Ascending aorta (tissue), 2 donors: ENCODE data around the gene SH3RF1. TPM values are rescaled to one million over a fixed set of nuclear protein-coding genes. Genes with fewer than 3 reads are reported as not detected.

Experiments used
- DNase-seq, 2 donors: peaks; one replicate each; pipeline ENCODE4 v3.0.0-alpha.2; 2019; ENCODE audit warnings: low spot score in 2 of 2
- H3K27ac ChIP-seq, 2 donors: fragments of 200-600 bp; sonication (generic); one replicate each; pipeline ENCODE4 v1.5.1; 2016 to 2017; ENCODE audit warnings: mild to moderate bottlenecking in 1 of 2
- H3K27me3 ChIP-seq: fragments of 200-600 bp; sonication (generic); one replicate; pipeline ENCODE4 v1.5.1; 2017
- H3K36me3 ChIP-seq, 2 donors: fragments of 200-600 bp; sonication (generic); one replicate each; pipeline ENCODE4 v1.5.1; 2016
- H3K4me1 ChIP-seq, 2 donors: fragments of 200-600 bp; sonication (generic); one replicate each; pipeline ENCODE4 v1.5.1; 2016 to 2017; ENCODE audit warnings: mild to moderate bottlenecking in 1 of 2
- H3K4me3 ChIP-seq, 2 donors: fragments of 200-600 bp; sonication (generic); one replicate each; pipeline ENCODE4 v1.5.1; 2016 to 2017; ENCODE audit warnings: mild to moderate bottlenecking in 1 of 2
- H3K9me3 ChIP-seq, 2 donors: fragments of 200-600 bp; sonication (generic); one replicate each; pipeline ENCODE4 v1.5.1; 2016
- intact Hi-C: fragments of 100-400 bp; cut with DNase I; formaldehyde crosslinking; loops from one replicate; pipeline ENCODE4 v1.15.1; 2023
- total RNA-seq: library from RNA; depleted of rRNA; stranded (reverse); fragments of >200 nt; gene quantifications from one replicate; pipeline ENCODE4 v1.1.0, GENCODE V29; 2016
- TF ChIP-seq, protein P1 (sequence below), 3 experiments: fragments of 200-600 bp in 2 of 3; fragments of 450-650 bp in 1 of 3; sonication (generic) in 2 of 3; IDR thresholded peaks; one replicate each; pipeline ENCODE4 v1.5.1; 2016 to 2019; ENCODE audit warnings: antibody characterized with exemption in 3 of 3, mild to moderate bottlenecking in 1 of 3, moderate library complexity in 1 of 3

Gene SH3RF1
- total RNA-seq, 1 donor from 2014 or later = 27.6 TPM

DNA sequence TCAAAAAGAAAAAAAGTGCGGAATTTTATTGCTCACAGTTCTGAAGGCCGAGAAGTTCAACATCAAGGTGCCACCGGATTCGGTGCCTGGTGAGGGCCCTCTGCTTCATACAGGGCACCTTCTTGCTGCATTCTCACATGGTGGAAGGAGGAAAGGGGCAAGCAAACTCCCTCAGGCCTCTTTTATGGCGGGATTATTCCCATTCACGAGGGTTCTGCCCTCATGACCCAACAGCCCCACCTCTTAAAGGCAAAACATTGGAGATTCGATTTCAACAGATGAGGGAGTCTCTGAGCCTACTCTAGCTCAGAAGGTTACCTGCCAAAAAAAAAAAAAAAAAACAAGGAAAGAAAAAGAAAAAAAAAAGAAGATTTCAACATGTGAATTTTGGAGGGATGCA is 196.6 kb downstream of the SH3RF1 start:
- H3K4me1 ChIP-seq = peaks cover 0 to 8% of the 10 kb centered on the region in 2 donors
- H3K27ac ChIP-seq = no peak overlapping the region
- no peaks in the 10 kb centered on the region for H3K27me3 ChIP-seq
- DNase-seq = no peak
- H3K9me3 ChIP-seq = no peaks in the 10 kb centered on the region
- no peaks in the 10 kb centered on the region for H3K36me3 ChIP-seq
- intact Hi-C loops = no loop called here
- TF ChIP-seq, protein P1, sequence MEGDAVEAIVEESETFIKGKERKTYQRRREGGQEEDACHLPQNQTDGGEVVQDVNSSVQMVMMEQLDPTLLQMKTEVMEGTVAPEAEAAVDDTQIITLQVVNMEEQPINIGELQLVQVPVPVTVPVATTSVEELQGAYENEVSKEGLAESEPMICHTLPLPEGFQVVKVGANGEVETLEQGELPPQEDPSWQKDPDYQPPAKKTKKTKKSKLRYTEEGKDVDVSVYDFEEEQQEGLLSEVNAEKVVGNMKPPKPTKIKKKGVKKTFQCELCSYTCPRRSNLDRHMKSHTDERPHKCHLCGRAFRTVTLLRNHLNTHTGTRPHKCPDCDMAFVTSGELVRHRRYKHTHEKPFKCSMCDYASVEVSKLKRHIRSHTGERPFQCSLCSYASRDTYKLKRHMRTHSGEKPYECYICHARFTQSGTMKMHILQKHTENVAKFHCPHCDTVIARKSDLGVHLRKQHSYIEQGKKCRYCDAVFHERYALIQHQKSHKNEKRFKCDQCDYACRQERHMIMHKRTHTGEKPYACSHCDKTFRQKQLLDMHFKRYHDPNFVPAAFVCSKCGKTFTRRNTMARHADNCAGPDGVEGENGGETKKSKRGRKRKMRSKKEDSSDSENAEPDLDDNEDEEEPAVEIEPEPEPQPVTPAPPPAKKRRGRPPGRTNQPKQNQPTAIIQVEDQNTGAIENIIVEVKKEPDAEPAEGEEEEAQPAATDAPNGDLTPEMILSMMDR (IDR thresholded peaks at IDR 0.05) = no peak
- no peak overlapping the region for H3K4me3 ChIP-seq

DNA sequence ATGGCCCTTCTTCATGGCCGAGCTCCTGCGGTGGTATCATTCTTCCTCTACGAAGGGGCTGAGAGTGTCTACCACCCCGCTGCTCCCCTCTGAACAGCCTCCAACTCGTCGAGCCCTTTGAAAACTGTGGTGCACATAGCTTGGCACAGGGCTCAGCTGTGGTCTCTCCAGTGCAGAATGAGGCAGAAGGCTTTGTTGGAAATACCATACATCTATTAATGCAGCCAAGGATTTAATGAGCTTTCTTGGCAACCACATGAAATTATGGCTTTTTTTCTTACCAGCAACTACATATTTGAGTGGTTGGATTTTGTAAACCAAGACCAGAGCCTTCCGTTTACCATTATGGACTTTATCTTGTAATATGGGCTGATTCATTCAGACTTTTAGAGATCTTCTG is 199.0 kb downstream of the SH3RF1 start:
- H3K4me3 ChIP-seq = no peak overlapping the region
- no peaks in the 10 kb centered on the region for H3K9me3 ChIP-seq
- DNase-seq = no peak
- peaks cover 0 to 8% of the 10 kb centered on the region in 2 donors for H3K4me1 ChIP-seq
- intact Hi-C loops = no loop called here
- no peak overlapping the region for H3K27ac ChIP-seq
- TF ChIP-seq, protein P1 (IDR thresholded peaks at IDR 0.05) = no peak
- H3K27me3 ChIP-seq = no peaks in the 10 kb centered on the region
- H3K36me3 ChIP-seq = no peaks in the 10 kb centered on the region

DNA sequence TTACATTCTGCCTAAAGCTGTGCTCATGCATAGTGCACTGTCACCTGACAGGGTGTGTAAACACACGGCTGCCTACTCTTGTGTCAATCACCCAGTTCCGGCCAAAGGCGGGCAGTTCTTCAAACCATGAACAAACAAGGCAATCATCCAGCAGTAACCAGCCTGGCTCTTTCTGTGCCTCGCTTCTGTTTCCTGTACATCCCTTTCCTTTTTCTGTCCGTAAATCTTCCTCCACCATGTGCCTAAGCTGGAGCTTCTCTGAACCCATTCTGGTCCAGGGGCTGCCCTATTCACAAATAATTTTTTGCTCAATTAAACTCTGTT is 199.9 kb downstream of the SH3RF1 start:
- Histone ChIP-seq H3K27me3 (no peaks in the 10 kb centered on the region), H3K4me1 (peaks cover 0 to 8% of the 10 kb centered on the region in 2 donors), H3K4me3 (no peak overlapping the region), H3K9me3 (no peaks in the 10 kb centered on the region), H3K36me3 (no peaks in the 10 kb centered on the region), H3K27ac (peak overlapping the region in 1 of 2 donors; percentile 35)
- TF ChIP-seq, protein P1 (IDR thresholded peaks at IDR 0.05) = no peak
- no peak for DNase-seq
- intact Hi-C loops = no loop called here

DNA sequence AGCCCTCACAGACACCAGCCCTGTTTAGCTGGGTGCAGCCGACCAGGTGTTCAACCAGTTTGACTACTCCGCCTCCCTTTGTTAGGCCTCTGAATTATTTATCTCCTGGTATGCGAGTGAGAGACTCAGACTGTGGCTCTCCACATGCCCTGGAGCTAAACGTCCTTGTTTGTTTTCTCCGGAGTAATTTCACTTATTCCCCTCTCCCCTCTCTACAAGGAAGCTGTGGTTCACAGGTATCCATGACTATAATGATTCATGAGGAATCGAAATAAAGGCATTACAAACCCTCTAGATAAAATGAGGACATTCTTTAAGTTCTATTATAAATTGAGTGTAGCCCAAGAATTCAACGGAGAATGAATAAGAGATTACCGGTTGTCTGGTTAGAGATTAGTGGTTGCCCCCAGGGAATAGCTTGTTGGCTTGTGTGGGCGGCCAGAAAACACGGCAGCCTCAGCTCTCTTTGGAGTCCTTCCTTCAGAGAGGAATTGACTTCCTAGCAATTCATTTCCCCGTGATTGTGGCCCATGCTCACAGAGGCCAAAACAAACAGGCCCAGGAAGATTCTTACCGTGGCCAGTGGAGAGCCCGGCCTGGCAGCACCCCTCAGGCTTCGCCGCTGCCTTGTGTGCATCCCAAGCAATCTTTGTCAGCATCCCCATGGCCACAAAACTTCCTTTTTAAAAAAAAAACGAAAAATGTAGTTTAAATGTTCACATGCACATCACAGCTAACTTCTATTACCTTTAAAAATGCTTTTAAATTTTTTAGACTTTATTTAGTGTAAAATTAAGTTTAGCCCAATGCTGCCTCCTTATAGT is 200.5 kb downstream of the SH3RF1 start:
- intact Hi-C loops = no loop called here
- no peak for DNase-seq
- H3K9me3 ChIP-seq = no peaks in the 10 kb centered on the region
- TF ChIP-seq, protein P1 (IDR thresholded peaks at IDR 0.05) = no peak
- no peaks in the 10 kb centered on the region for H3K27me3 ChIP-seq
- peaks cover 0 to 8% of the 10 kb centered on the region in 2 donors for H3K4me1 ChIP-seq
- H3K27ac ChIP-seq = peak overlapping the region; percentile 35 to 61
- no peaks in the 10 kb centered on the region for H3K36me3 ChIP-seq
- H3K4me3 ChIP-seq = no peak overlapping the region

DNA sequence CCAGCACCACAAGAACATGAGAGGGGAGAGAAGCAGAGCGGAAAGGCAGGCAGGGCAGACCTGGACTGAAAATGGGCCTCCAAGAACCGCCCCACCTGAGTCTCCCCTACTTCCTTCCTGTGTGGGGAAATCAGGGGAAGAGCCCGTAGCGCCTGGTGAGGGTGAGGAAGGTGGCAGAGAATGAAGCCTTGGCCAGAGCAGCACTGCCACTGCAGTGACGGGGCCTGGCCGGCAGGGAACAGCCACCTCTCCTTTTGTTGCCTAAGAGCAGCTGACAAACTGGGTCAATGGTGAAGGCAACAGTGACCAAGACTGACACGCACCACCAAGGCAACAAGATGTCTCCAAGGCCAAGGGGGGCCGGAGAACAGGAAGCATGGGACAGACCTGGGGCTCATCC is 202.3 kb downstream of the SH3RF1 start:
- no peak overlapping the region for H3K4me3 ChIP-seq
- H3K27ac ChIP-seq = no peak overlapping the region
- no peaks in the 10 kb centered on the region for H3K27me3 ChIP-seq
- H3K9me3 ChIP-seq = no peaks in the 10 kb centered on the region
- peaks cover 0 to 12% of the 10 kb centered on the region in 2 donors for H3K4me1 ChIP-seq
- H3K36me3 ChIP-seq = no peaks in the 10 kb centered on the region
- DNase-seq = no peak
- TF ChIP-seq, protein P1 (IDR thresholded peaks at IDR 0.05) = no peak
- intact Hi-C loops = no loop called here
